B cell (primary cell): ENCODE results near the gene ACOXL. TPM values are rescaled to one million over a fixed set of nuclear protein-coding genes. Genes with fewer than 3 reads are reported as not detected.

Experiments used
- ATAC-seq: fragments of 200-7000 bp; cut with Tn5 transposase; one replicate; pipeline ENCODE4 v1.10.0; 2021; ENCODE audit warnings: low read depth, mild to moderate bottlenecking, moderate number of reproducible peaks, moderate library complexity
- CTCF ChIA-PET: fragments of 350-600 bp; sonication (Branson Sonifier 250); formaldehyde crosslinking; loops from one replicate; lab custom pipeline; 2021; ENCODE audit warnings: antibody characterized with exemption, inconsistent platforms; lab: Charles Lee
- POLR2A ChIA-PET: fragments of 350-600 bp; sonication (Branson Sonifier 250); formaldehyde crosslinking; loops from one replicate; lab custom pipeline; 2021; ENCODE audit warnings: antibody characterized with exemption; lab: Charles Lee
- DNase-seq: peaks from one replicate; pipeline ENCODE4 v3.0.0; 2013
- H2AFZ ChIP-seq: 2 replicates; pipeline ENCODE4 v1.6.1; 2012; ENCODE audit warnings: mild to moderate bottlenecking, low read depth, low read length; ENCODE audit not compliant: insufficient read depth, poor library complexity, severe bottlenecking
- H3K27ac ChIP-seq, 2 donors: 1 replicate in 1 of 2; 2 replicates in 1 of 2; pipeline ENCODE4 v1.5.1; 2012 to 2013; ENCODE audit warnings: low read length in 2 of 2, mild to moderate bottlenecking in 2 of 2, moderate library complexity in 1 of 2
- H3K27me3 ChIP-seq, 4 experiments: fragments of 200-600 bp in 1 of 4; sonication (generic) in 1 of 4; replicated peaks in 1 of 4; 1 replicate in 2 of 4; 2 replicates in 2 of 4; pipeline versions ENCODE4 v1.6.1 to v1.7.0; 2013 to 2016; ENCODE audit warnings: low read length in 3 of 4, mild to moderate bottlenecking in 2 of 4, mixed read lengths in 1 of 4, moderate library complexity in 1 of 4; ENCODE audit not compliant: insufficient read depth in 4 of 4, control insufficient read depth in 3 of 4; ENCODE audit errors: control extremely low read depth in 1 of 4
- H3K36me3 ChIP-seq, 2 experiments: replicated peaks in 1 of 2; 1 replicate in 1 of 2; 2 replicates in 1 of 2; pipeline versions ENCODE4 v1.6.1 to v1.7.1; 2013; ENCODE audit warnings: low read length in 1 of 2; ENCODE audit not compliant: insufficient read depth in 2 of 2, control insufficient read depth in 1 of 2; ENCODE audit errors: control extremely low read depth in 1 of 2, extremely low read depth in 1 of 2
- H3K4me1 ChIP-seq, 2 donors: fragments of 200-600 bp in 1 of 2; sonication (generic) in 1 of 2; 1 replicate in 1 of 2; 2 replicates in 1 of 2; pipeline versions ENCODE4 v1.5.1 to v1.6.1; 2013 to 2017; ENCODE audit warnings: low read length in 2 of 2; ENCODE audit not compliant: control insufficient read depth in 2 of 2, insufficient read depth in 2 of 2
- H3K4me2 ChIP-seq: replicated peaks from 2 replicates; pipeline ENCODE3; 2012; ENCODE audit warnings: mild to moderate bottlenecking, low read depth, low read length; ENCODE audit not compliant: poor library complexity, severe bottlenecking
- H3K4me3 ChIP-seq, 5 experiments: fragments of 200-600 bp in 1 of 5; sonication (generic) in 1 of 5; 1 replicate in 3 of 5; 2 replicates in 2 of 5; pipeline versions ENCODE4 v1.5.1 to v1.7.0; 2011 to 2016; ENCODE audit warnings: low read length in 4 of 5, mild to moderate bottlenecking in 4 of 5, low read depth in 2 of 5, control low read depth in 1 of 5, moderate library complexity in 1 of 5; ENCODE audit not compliant: insufficient read depth in 1 of 5; ENCODE audit errors: control extremely low read depth in 1 of 5, extremely low read depth in 1 of 5
- H3K79me2 ChIP-seq: fragments of 200-600 bp; sonication (generic); one replicate; pipeline ENCODE4 v1.6.0; 2016; ENCODE audit warnings: low read length; ENCODE audit not compliant: control insufficient read depth, insufficient read depth
- H3K9ac ChIP-seq: fragments of 200-600 bp; sonication (generic); 2 replicates; pipeline ENCODE4 v1.6.1; 2017; ENCODE audit warnings: mild to moderate bottlenecking, low read length, moderate library complexity
- H3K9me3 ChIP-seq, 3 donors: one replicate each; pipeline versions ENCODE4 v1.6.1 to v1.7.1; 2013; ENCODE audit warnings: low read length in 2 of 3; ENCODE audit not compliant: control insufficient read depth in 2 of 3, insufficient read depth in 1 of 3; ENCODE audit errors: control extremely low read depth in 1 of 3
- H4K20me1 ChIP-seq: 2 replicates; pipeline ENCODE4 v1.6.0; 2012; ENCODE audit warnings: mild to moderate bottlenecking, low read length; ENCODE audit not compliant: insufficient read depth, control insufficient read depth, poor library complexity, severe bottlenecking
- H3K27ac Mint-ChIP-seq: one replicate; pipeline ENCODE4 v1.8.0; 2021; ENCODE audit warnings: mixed read lengths
- H3K27me3 Mint-ChIP-seq: one replicate; pipeline ENCODE4 v1.8.0; 2021; ENCODE audit warnings: mixed read lengths
- H3K4me1 Mint-ChIP-seq: one replicate; pipeline ENCODE4 v1.8.0; 2021; ENCODE audit warnings: mixed read lengths
- H3K4me3 Mint-ChIP-seq: one replicate; pipeline ENCODE4 v1.8.0; 2021; ENCODE audit warnings: mixed read lengths
- H3K9me3 Mint-ChIP-seq: one replicate; pipeline ENCODE4 v1.8.0; 2022; ENCODE audit warnings: mixed read lengths; ENCODE audit not compliant: insufficient read depth
- EZH2 ChIP-seq: IDR thresholded peaks from 2 replicates; pipeline ENCODE4 v1.6.1; 2012; ENCODE audit warnings: borderline replicate concordance, low read depth, mild to moderate bottlenecking, moderate library complexity, low read length; ENCODE audit not compliant: insufficient read depth, poor library complexity, severe bottlenecking
- WGBS: methylation state at CpG from one replicate; pipeline ENCODE4 v1.1.5; 2013; ENCODE audit warnings: missing lambda C conversion rate; ENCODE audit not compliant: insufficient coverage; 5-methylcytosine and 5-hydroxymethylcytosine counted together
- intact Hi-C: fragments of 100-400 bp; cut with micrococcal nuclease; formaldehyde crosslinking; loops from one replicate; pipeline ENCODE4 v1.10.0; 2022
- polyA plus RNA-seq: library from polyadenylated mRNA; depleted of rRNA; stranded (reverse); fragments of >200 nt; gene quantifications from 2 replicates; pipeline ENCODE4 v1.2.3, GENCODE V29; 2012
- total RNA-seq, 2 donors: library from RNA; stranded (reverse); fragments of 120-200 nt in 1 of 2; gene quantifications; 1 replicate in 1 of 2; 2 replicates in 1 of 2; pipeline versions ENCODE4 v1.2.3 to v1.2.4, GENCODE V29; 2013 to 2022
- TF ChIP-seq, protein P1 (sequence below): fragments of 200-600 bp; IDR thresholded peaks from one replicate; pipeline ENCODE4 v1.8.0; 2022; ENCODE audit warnings: antibody characterized with exemption, mild to moderate bottlenecking

ACOXL gene
- total and polyA plus RNA-seq, 2 donors (not counting 1 experiment from before 2014, with no cell fraction given): 0.06 TPM; not detected in 1

DNA sequence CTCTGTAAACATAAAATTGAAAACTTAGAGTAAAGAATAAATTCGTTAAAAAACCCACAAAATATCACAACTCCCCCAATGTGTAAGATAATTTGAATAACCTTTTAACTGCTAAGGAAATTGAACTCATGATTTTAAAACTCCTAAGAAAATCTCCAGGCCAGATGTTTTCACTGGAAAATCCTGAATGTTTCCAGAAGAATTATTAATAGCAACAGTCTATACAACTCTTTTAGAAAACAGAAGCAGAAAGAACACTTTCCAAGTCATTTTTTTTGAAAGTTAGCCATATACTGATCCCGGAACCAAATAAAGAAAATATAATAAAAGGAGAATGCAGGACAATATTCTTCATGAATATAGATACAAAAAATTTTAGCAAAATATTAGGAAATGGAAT lies 165.6 kb downstream of the ACOXL start:
- no CpG with 5 or more reads among the region's 2 CpGs for WGBS
- Mint-ChIP-seq H3K4me1 (no peaks in the 10 kb centered on the region), H3K27me3 (peaks cover 20% of the 10 kb centered on the region), H3K9me3 (peaks cover 2% of the 10 kb centered on the region), H3K4me3 (no peak overlapping the region), H3K27ac (no peak overlapping the region)
- TF ChIP-seq EZH2: no peak
- TF ChIP-seq, protein P1, sequence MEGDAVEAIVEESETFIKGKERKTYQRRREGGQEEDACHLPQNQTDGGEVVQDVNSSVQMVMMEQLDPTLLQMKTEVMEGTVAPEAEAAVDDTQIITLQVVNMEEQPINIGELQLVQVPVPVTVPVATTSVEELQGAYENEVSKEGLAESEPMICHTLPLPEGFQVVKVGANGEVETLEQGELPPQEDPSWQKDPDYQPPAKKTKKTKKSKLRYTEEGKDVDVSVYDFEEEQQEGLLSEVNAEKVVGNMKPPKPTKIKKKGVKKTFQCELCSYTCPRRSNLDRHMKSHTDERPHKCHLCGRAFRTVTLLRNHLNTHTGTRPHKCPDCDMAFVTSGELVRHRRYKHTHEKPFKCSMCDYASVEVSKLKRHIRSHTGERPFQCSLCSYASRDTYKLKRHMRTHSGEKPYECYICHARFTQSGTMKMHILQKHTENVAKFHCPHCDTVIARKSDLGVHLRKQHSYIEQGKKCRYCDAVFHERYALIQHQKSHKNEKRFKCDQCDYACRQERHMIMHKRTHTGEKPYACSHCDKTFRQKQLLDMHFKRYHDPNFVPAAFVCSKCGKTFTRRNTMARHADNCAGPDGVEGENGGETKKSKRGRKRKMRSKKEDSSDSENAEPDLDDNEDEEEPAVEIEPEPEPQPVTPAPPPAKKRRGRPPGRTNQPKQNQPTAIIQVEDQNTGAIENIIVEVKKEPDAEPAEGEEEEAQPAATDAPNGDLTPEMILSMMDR: no peak
- peaks cover 0 to 10% (median 1%) of the 10 kb centered on the region in 4 experiments for H3K27me3 ChIP-seq
- intact Hi-C loops: no loop called here
- POLR2A ChIA-PET: no interaction called here
- no peak overlapping the region for H3K4me3 ChIP-seq
- DNase-seq: no peak
- H3K9me3 ChIP-seq: peaks cover 0 to 3% (median 0%) of the 10 kb centered on the region in 3 donors
- H2AFZ ChIP-seq: no peak overlapping the region
- no peaks in the 10 kb centered on the region for H3K79me2 ChIP-seq
- no peaks in the 10 kb centered on the region for H3K36me3 ChIP-seq
- H3K4me2 ChIP-seq: no peak overlapping the region
- no peak overlapping the region for H3K27ac ChIP-seq
- ATAC-seq: no peak
- no peaks in the 10 kb centered on the region for H4K20me1 ChIP-seq
- CTCF ChIA-PET: no interaction called here
- no peaks in the 10 kb centered on the region for H3K4me1 ChIP-seq
- H3K9ac ChIP-seq: no peak overlapping the region

DNA sequence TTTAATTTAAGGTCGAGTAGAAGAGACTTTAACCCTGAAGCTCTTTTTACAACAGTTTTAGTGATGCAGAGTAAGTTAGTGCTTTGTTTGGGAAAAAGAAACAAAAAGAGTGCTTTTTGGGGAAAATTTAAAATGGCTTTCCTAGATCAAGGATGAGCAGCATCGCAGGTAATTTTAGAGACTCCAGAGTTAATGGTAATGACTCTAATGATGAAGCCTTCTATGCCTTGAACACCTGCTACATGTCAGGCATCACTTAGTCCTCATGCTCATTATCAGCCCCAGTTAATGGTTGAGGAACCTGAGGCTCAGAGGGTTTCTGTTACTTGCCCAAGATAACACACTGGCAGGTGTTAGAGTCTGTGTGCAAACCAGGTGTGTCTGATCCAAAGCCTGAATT lies 167.8 kb downstream of the ACOXL start:
- CTCF ChIA-PET: no interaction called here
- Histone ChIP-seq H3K4me2 (no peak overlapping the region), H3K27me3 (peaks cover 0 to 3% (median 1%) of the 10 kb centered on the region in 4 experiments), H3K4me1 (no peaks in the 10 kb centered on the region), H2AFZ (no peak overlapping the region), H3K36me3 (no peaks in the 10 kb centered on the region), H3K9ac (no peak overlapping the region), H4K20me1 (no peaks in the 10 kb centered on the region), H3K4me3 (no peak overlapping the region), H3K27ac (no peak overlapping the region), H3K79me2 (no peaks in the 10 kb centered on the region), H3K9me3 (peaks cover 0 to 6% (median 3%) of the 10 kb centered on the region in 3 donors)
- ATAC-seq (no peak), DNase-seq (no peak)
- no peak for TF ChIP-seq EZH2
- TF ChIP-seq, protein P1: no peak
- no peak overlapping the region for H3K4me3 Mint-ChIP-seq
- intact Hi-C loops: no loop called here
- no peak overlapping the region for H3K27ac Mint-ChIP-seq
- POLR2A ChIA-PET: interaction anchor here (0.6 kb wide), 1 partner anchor 24 kb away, joined by 4 read pairs; no protein-coding TSS in a partner anchor
- peaks cover 2% of the 10 kb centered on the region for H3K9me3 Mint-ChIP-seq
- WGBS: 100% methylated on average over 1 of the region's 2 CpGs
- peaks cover 17% of the 10 kb centered on the region for H3K27me3 Mint-ChIP-seq
- no peaks in the 10 kb centered on the region for H3K4me1 Mint-ChIP-seq
